Fibroblast of lung (primary cell): ENCODE measurements around the gene SCYGR4. TPM values are rescaled to one million over a fixed set of nuclear protein-coding genes. Genes with fewer than 3 reads are reported as not detected.

Source experiments
- DNase-seq, 2 donors: peaks; one replicate each; pipeline versions ENCODE4 v3.0.0 to v3.0.0-alpha.2; 2010; ENCODE audit warnings: low read depth in 2 of 2
- H2AFZ ChIP-seq: 2 replicates; pipeline ENCODE4 v1.5.1; 2012; ENCODE audit warnings: low read length, control low read depth, inconsistent platforms
- H3K27ac ChIP-seq: 2 replicates; pipeline ENCODE4 v1.5.1; 2011; ENCODE audit warnings: low read length, control low read depth; ENCODE audit not compliant: insufficient read depth
- H3K27me3 ChIP-seq: 2 replicates; pipeline ENCODE4 v1.5.1; 2011; ENCODE audit warnings: mild to moderate bottlenecking, low read length; ENCODE audit not compliant: control insufficient read depth, insufficient read depth
- H3K36me3 ChIP-seq: 2 replicates; pipeline ENCODE4 v1.5.1; 2011; ENCODE audit warnings: low read length; ENCODE audit not compliant: control insufficient read depth, insufficient read depth
- H3K4me1 ChIP-seq: 2 replicates; pipeline ENCODE4 v1.5.1; 2011; ENCODE audit warnings: low read length; ENCODE audit not compliant: control insufficient read depth, insufficient read depth; ENCODE audit errors: extremely low read depth
- H3K4me2 ChIP-seq: 2 replicates; pipeline ENCODE4 v1.5.1; 2011; ENCODE audit warnings: low read length, control low read depth; ENCODE audit not compliant: insufficient read depth; ENCODE audit errors: extremely low read depth
- H3K4me3 ChIP-seq, 4 experiments: fragments of 200-600 bp in 1 of 4; sonication (generic) in 1 of 4; replicated peaks in 1 of 4; 2 replicates each; pipeline ENCODE4 v1.5.1; 2011 to 2016; ENCODE audit warnings: low read length in 4 of 4, low read depth in 3 of 4, mild to moderate bottlenecking in 3 of 4, control low read depth in 2 of 4, inconsistent platforms in 1 of 4, mixed read lengths in 1 of 4; ENCODE audit not compliant: insufficient read depth in 1 of 4; ENCODE audit errors: control extremely low read depth in 1 of 4
- H3K79me2 ChIP-seq: 2 replicates; pipeline ENCODE4 v1.5.1; 2012; ENCODE audit warnings: mild to moderate bottlenecking, low read length, inconsistent platforms; ENCODE audit not compliant: control insufficient read depth, insufficient read depth
- H3K9ac ChIP-seq: 2 replicates; pipeline ENCODE4 v1.5.1; 2011; ENCODE audit warnings: mild to moderate bottlenecking, low read length, control low read depth; ENCODE audit not compliant: insufficient read depth
- H3K9me3 ChIP-seq: 2 replicates; pipeline ENCODE4 v1.5.1; 2012; ENCODE audit warnings: low read depth, low read length; ENCODE audit not compliant: control insufficient read depth, insufficient read depth
- H4K20me1 ChIP-seq: 2 replicates; pipeline ENCODE4 v1.5.1; 2011; ENCODE audit warnings: low read length; ENCODE audit not compliant: control insufficient read depth, insufficient read depth; ENCODE audit errors: extremely low read depth
- EZH2 ChIP-seq: IDR thresholded peaks from 2 replicates; pipeline ENCODE4 v1.5.1; 2012; ENCODE audit warnings: low read length, control low read depth, mild to moderate bottlenecking; ENCODE audit errors: missing control alignments
- polyA plus RNA-seq, 2 donors: library from polyadenylated mRNA; depleted of rRNA in 1 of 2; stranded (reverse) in 1 of 2; unstranded in 1 of 2; fragments of >200 nt; gene quantifications; 2 replicates each; pipeline ENCODE4 v1.2.1, GENCODE V29; 2011 to 2012; ENCODE audit warnings: missing spikeins in 1 of 2
- total RNA-seq: library from RNA; depleted of rRNA; stranded (reverse); fragments of >200 nt; gene quantifications from 2 replicates; pipeline ENCODE4 v1.2.1, GENCODE V29; 2014
- TF ChIP-seq, protein P1 (sequence below), 2 donors: IDR thresholded peaks in 1 of 2; conservative IDR thresholded peaks in 1 of 2; 1 replicate in 1 of 2; 2 replicates in 1 of 2; pipeline ENCODE4 v1.5.1; 2011 to 2012; ENCODE audit warnings: low read length in 2 of 2, control low read depth in 1 of 2, inconsistent platforms in 1 of 2, low read depth in 1 of 2, mild to moderate bottlenecking in 1 of 2

SCYGR4 gene
- total and polyA plus RNA-seq, 2 donors (not counting 1 experiment from before 2014, with no cell fraction given) = not detected

GRCh38 chr2:227592694-227593387 lies 24.5 kb upstream of the SCYGR4 start:
- Histone ChIP-seq H3K27ac (no peak overlapping the region), H4K20me1 (no peaks in the 10 kb centered on the region), H3K79me2 (no peaks in the 10 kb centered on the region), H3K4me1 (no peaks in the 10 kb centered on the region), H3K4me2 (no peak overlapping the region), H3K9me3 (no peaks in the 10 kb centered on the region), H3K4me3 (no peak overlapping the region), H3K9ac (no peak overlapping the region), H2AFZ (no peak overlapping the region), H3K36me3 (no peaks in the 10 kb centered on the region), H3K27me3 (peaks cover 3% of the 10 kb centered on the region)
- DNase-seq = peak in 1 of 2 donors; percentile 6
- TF ChIP-seq EZH2 = no peak
- TF ChIP-seq, protein P1, sequence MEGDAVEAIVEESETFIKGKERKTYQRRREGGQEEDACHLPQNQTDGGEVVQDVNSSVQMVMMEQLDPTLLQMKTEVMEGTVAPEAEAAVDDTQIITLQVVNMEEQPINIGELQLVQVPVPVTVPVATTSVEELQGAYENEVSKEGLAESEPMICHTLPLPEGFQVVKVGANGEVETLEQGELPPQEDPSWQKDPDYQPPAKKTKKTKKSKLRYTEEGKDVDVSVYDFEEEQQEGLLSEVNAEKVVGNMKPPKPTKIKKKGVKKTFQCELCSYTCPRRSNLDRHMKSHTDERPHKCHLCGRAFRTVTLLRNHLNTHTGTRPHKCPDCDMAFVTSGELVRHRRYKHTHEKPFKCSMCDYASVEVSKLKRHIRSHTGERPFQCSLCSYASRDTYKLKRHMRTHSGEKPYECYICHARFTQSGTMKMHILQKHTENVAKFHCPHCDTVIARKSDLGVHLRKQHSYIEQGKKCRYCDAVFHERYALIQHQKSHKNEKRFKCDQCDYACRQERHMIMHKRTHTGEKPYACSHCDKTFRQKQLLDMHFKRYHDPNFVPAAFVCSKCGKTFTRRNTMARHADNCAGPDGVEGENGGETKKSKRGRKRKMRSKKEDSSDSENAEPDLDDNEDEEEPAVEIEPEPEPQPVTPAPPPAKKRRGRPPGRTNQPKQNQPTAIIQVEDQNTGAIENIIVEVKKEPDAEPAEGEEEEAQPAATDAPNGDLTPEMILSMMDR (conservative IDR thresholded peaks at IDR 0.05 in 1 of 2, IDR thresholded peaks at IDR 0.05 in 1 of 2; ENCODE audit: low read depth in 1 of 2, low read length in 2 of 2) = no peak

GRCh38 chr2:227595797-227596196 lies 21.5 kb upstream of the SCYGR4 start:
- Histone ChIP-seq H3K4me3 (no peak overlapping the region), H3K27me3 (peaks cover 3% of the 10 kb centered on the region), H3K79me2 (no peaks in the 10 kb centered on the region), H3K9ac (no peak overlapping the region), H3K27ac (no peak overlapping the region), H3K4me2 (no peak overlapping the region), H3K9me3 (no peaks in the 10 kb centered on the region), H4K20me1 (no peaks in the 10 kb centered on the region), H2AFZ (no peak overlapping the region), H3K4me1 (no peaks in the 10 kb centered on the region), H3K36me3 (no peaks in the 10 kb centered on the region)
- TF ChIP-seq, protein P1 (conservative IDR thresholded peaks at IDR 0.05 in 1 of 2, IDR thresholded peaks at IDR 0.05 in 1 of 2; ENCODE audit: low read depth in 1 of 2, low read length in 2 of 2) = no peak
- no peak for TF ChIP-seq EZH2
- DNase-seq = no peak

GRCh38 chr2:227597036-227597435 lies 20.3 kb upstream of the SCYGR4 start:
- Histone ChIP-seq H3K36me3 (no peaks in the 10 kb centered on the region), H4K20me1 (no peaks in the 10 kb centered on the region), H3K9me3 (no peaks in the 10 kb centered on the region), H3K4me1 (no peaks in the 10 kb centered on the region), H3K4me3 (no peak overlapping the region), H2AFZ (no peak overlapping the region), H3K9ac (no peak overlapping the region), H3K27me3 (peaks cover 3% of the 10 kb centered on the region), H3K79me2 (no peaks in the 10 kb centered on the region), H3K4me2 (no peak overlapping the region), H3K27ac (no peak overlapping the region)
- TF ChIP-seq, protein P1 (conservative IDR thresholded peaks at IDR 0.05 in 1 of 2, IDR thresholded peaks at IDR 0.05 in 1 of 2; ENCODE audit: low read depth in 1 of 2, low read length in 2 of 2) = no peak
- DNase-seq = no peak
